ENCODE measurements around the gene VPS11. TPM values are rescaled to one million over a fixed set of nuclear protein-coding genes. Genes with fewer than 3 reads are reported as not detected.
"Not testable (repeated sequence)": the region's sequence is repeated elsewhere in the genome, so short reads cannot be mapped to it uniquely, and the experiment has no call there.

The VPS11 gene
- total RNA-seq, 1 experiment from 2014 or later = 18.6 TPM

DNA sequence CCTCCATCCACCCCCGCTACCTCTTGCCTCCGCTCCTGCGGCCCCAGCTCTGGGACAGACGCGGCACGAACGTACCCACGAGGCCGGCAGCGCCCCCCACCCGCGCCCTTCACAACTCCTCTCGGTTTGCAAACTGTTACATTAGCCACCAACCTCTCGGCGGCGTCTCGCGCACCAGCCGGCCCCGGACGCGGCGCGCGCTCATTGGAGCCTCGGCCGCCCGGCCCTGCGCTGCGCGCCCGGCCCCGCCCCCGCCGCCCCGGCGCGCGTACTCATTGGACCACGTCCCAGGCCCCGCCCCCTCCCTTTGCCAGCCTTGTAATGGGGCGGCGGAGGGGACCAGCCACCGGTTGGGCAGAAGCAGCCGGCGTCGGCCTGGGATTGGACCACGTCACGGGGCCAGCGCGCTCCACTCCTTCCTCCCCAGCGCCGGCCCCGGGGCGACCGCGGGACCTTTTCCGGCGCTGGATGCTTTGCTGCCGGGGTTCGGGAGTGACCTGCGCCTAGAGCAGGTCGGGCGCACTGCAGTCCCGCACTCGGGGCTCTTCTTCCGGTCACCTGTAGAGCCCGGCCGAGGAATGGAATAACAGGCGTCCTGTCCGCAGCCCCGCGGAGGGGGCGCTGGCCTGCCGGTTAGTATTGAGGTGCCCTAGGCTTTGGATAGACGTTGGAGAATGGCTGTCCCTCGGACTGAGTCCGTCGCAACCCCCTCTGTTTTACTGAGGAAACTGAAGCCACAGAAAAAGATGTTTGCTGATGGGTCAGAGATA is 10.4 kb upstream of the VPS11 start, which contains the start of gene HYOU1:
HYOU1 (minus strand) TSS at position 206 of the 770 bp plus-strand sequence. CDS start 1,045 bp downstream, outside the sequence.
- H3K27me3 ChIP-seq (ENCODE audit: insufficient read depth, low read length) = 0 out of 2 replicates have a peak, but pooled peaks cover 3% of the 10 kb centered on the region
- H3K4me2 ChIP-seq (ENCODE audit: insufficient read depth, insufficient read length, low read length) = peak within 1 kb of the TSS; percentile 77
- no peak within 1 kb of the TSS for H3K4ac ChIP-seq (ENCODE audit: low read depth, low read length)
- peak; percentile 99 for DNase-seq
- H2BK120ac ChIP-seq (ENCODE audit: low read depth, low read length, poor library complexity, severe bottlenecking) = no peak within 1 kb of the TSS
- H2BK5ac ChIP-seq (ENCODE audit: insufficient read length, low read length) = no peak within 1 kb of the TSS
- H2AFZ ChIP-seq (ENCODE audit: low read length) = no peak within 1 kb of the TSS
- peak within 1 kb of the TSS; percentile 86 for H3K9ac ChIP-seq (ENCODE audit: extremely low read depth, insufficient read length, low read length)
- peaks cover 13% of the 10 kb centered on the region for H3K79me1 ChIP-seq (ENCODE audit: insufficient read depth, low read depth, low read length, poor library complexity, severe bottlenecking)
- TF ChIP-seq, protein P1, sequence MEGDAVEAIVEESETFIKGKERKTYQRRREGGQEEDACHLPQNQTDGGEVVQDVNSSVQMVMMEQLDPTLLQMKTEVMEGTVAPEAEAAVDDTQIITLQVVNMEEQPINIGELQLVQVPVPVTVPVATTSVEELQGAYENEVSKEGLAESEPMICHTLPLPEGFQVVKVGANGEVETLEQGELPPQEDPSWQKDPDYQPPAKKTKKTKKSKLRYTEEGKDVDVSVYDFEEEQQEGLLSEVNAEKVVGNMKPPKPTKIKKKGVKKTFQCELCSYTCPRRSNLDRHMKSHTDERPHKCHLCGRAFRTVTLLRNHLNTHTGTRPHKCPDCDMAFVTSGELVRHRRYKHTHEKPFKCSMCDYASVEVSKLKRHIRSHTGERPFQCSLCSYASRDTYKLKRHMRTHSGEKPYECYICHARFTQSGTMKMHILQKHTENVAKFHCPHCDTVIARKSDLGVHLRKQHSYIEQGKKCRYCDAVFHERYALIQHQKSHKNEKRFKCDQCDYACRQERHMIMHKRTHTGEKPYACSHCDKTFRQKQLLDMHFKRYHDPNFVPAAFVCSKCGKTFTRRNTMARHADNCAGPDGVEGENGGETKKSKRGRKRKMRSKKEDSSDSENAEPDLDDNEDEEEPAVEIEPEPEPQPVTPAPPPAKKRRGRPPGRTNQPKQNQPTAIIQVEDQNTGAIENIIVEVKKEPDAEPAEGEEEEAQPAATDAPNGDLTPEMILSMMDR (conservative IDR thresholded peaks at IDR 0.05) = peak; percentile 51; the same call in 2 of the 3 replicates
- H3K14ac ChIP-seq (ENCODE audit: insufficient read depth, low read length) = peak within 1 kb of the TSS; percentile 87
- H2AK5ac ChIP-seq (ENCODE audit: insufficient read length, low read length) = no peak within 1 kb of the TSS
- peaks cover 13 to 22% of the 10 kb centered on the region in 2 experiments for H3K4me1 Mint-ChIP-seq
- no peak within 1 kb of the TSS for H2BK12ac ChIP-seq (ENCODE audit: insufficient read length, low read depth, low read length)
- peak within 1 kb of the TSS; percentile 29 for H3K27ac ChIP-seq (ENCODE audit: insufficient read length, low read depth, low read length)
- H4K20me1 ChIP-seq (ENCODE audit: control insufficient read depth, insufficient read depth, insufficient read length) = no peaks in the 10 kb centered on the region
- H2BK20ac ChIP-seq (ENCODE audit: low read depth, low read length, poor library complexity, severe bottlenecking) = no peak within 1 kb of the TSS
- no peaks in the 10 kb centered on the region for H3K9me3 ChIP-seq (ENCODE audit: control insufficient read depth, low read depth, low read length)
- no peaks in the 10 kb centered on the region; the same call in 1 of the 2 replicates for H3K4me1 ChIP-seq (ENCODE audit: insufficient read depth, low read length)
- no peaks in the 10 kb centered on the region for H3K27me3 Mint-ChIP-seq (ENCODE audit: low read depth)
- H3K36me3 Mint-ChIP-seq (ENCODE audit: insufficient read depth in 1 of 3, low read depth in 3 of 3) = peaks cover 43 to 46% (median 43%) of the 10 kb centered on the region in 3 experiments
- H4K91ac ChIP-seq (ENCODE audit: insufficient read length, low read depth, low read length) = no peak within 1 kb of the TSS
- peaks cover 6% of the 10 kb centered on the region for H3K23me2 ChIP-seq (ENCODE audit: insufficient read length, low read depth, low read length, poor library complexity, severe bottlenecking)
- no peak within 1 kb of the TSS for H4K8ac ChIP-seq (replicated peaks; ENCODE audit: insufficient read length, low read depth, low read length)
- no peak within 1 kb of the TSS for H3K56ac ChIP-seq (ENCODE audit: insufficient read length, low read depth, low read length)
- no peak within 1 kb of the TSS for H3K23ac ChIP-seq (ENCODE audit: insufficient read length, low read depth, low read length)
- WGBS (ENCODE audit: extremely low coverage, insufficient read length, low lambda C conversion rate) = no CpG with 5 or more reads among the region's 79 CpGs
- H3T11ph ChIP-seq (ENCODE audit: low read length) = no peak within 1 kb of the TSS
- H2BK15ac ChIP-seq (ENCODE audit: low read depth, low read length) = no peak within 1 kb of the TSS
- H3K18ac ChIP-seq (ENCODE audit: insufficient read length, low read depth, low read length) = peak within 1 kb of the TSS; percentile 92
- H3K4me3 Mint-ChIP-seq = peak within 1 kb of the TSS; percentile 95 to 99
- H3K9me3 Mint-ChIP-seq = peaks cover 0 to 2% of the 10 kb centered on the region in 2 experiments; a peak in 3 of 5 replicates
- H4K5ac ChIP-seq (ENCODE audit: insufficient read length, low read depth, low read length) = no peak within 1 kb of the TSS
- H3K27ac Mint-ChIP-seq = peak within 1 kb of the TSS; percentile 96 to 99 (median 99)
- H3K79me2 ChIP-seq (ENCODE audit: insufficient read depth, low read length) = peaks cover 10% of the 10 kb centered on the region

GRCh38 chr11:119059128-119059527 is 8.5 kb upstream of the VPS11 start:
- H3K9me3 ChIP-seq (ENCODE audit: control insufficient read depth, low read depth, low read length); H4K20me1 ChIP-seq (ENCODE audit: control insufficient read depth, insufficient read depth, insufficient read length): not testable (repeated sequence)
- H3K4me3 Mint-ChIP-seq = peak overlapping the region in 1 of 2 experiments; percentile 26; a peak in 1 of 5 replicates

More at GRCh38 chr11:119059128-119059527, 8.5 kb upstream of the VPS11 start:
- not testable (repeated sequence) for H3K14ac ChIP-seq (ENCODE audit: insufficient read depth, low read length); H3K27me3 ChIP-seq (ENCODE audit: insufficient read depth, low read length); H3K27ac ChIP-seq (ENCODE audit: insufficient read length, low read depth, low read length); H3K79me2 ChIP-seq (ENCODE audit: insufficient read depth, low read length); H3K18ac ChIP-seq (ENCODE audit: insufficient read length, low read depth, low read length); H3K4ac ChIP-seq (ENCODE audit: low read depth, low read length); H2BK20ac ChIP-seq (ENCODE audit: low read depth, low read length, poor library complexity, severe bottlenecking); H3K56ac ChIP-seq (ENCODE audit: insufficient read length, low read depth, low read length); H4K5ac ChIP-seq (ENCODE audit: insufficient read length, low read depth, low read length); H2AK5ac ChIP-seq (ENCODE audit: insufficient read length, low read length); H3K27ac Mint-ChIP-seq; H3K23me2 ChIP-seq (ENCODE audit: insufficient read length, low read depth, low read length, poor library complexity, severe bottlenecking); H3T11ph ChIP-seq (ENCODE audit: low read length); H2AFZ ChIP-seq (ENCODE audit: low read length); H2BK5ac ChIP-seq (ENCODE audit: insufficient read length, low read length); H4K91ac ChIP-seq (ENCODE audit: insufficient read length, low read depth, low read length); H2BK15ac ChIP-seq (ENCODE audit: low read depth, low read length); H3K4me1 ChIP-seq (ENCODE audit: insufficient read depth, low read length); H2BK120ac ChIP-seq (ENCODE audit: low read depth, low read length, poor library complexity, severe bottlenecking); H3K23ac ChIP-seq (ENCODE audit: insufficient read length, low read depth, low read length); H2BK12ac ChIP-seq (ENCODE audit: insufficient read length, low read depth, low read length); H4K8ac ChIP-seq (replicated peaks; ENCODE audit: insufficient read length, low read depth, low read length); H3K9me3 Mint-ChIP-seq; H3K27me3 Mint-ChIP-seq (ENCODE audit: low read depth); DNase-seq; H3K4me2 ChIP-seq (ENCODE audit: insufficient read depth, insufficient read length, low read length); H3K9ac ChIP-seq (ENCODE audit: extremely low read depth, insufficient read length, low read length)
- H3K4me1 Mint-ChIP-seq = peaks cover 13 to 22% of the 10 kb centered on the region in 2 experiments
- WGBS (ENCODE audit: extremely low coverage, insufficient read length, low lambda C conversion rate) = no CpG with 5 or more reads among the region's 35 CpGs
- peaks cover 23 to 28% (median 24%) of the 10 kb centered on the region in 3 experiments for H3K36me3 Mint-ChIP-seq (ENCODE audit: insufficient read depth in 1 of 3, low read depth in 3 of 3)
- H3K79me1 ChIP-seq (ENCODE audit: insufficient read depth, low read depth, low read length, poor library complexity, severe bottlenecking) = peaks cover 13% of the 10 kb centered on the region

All from H9 (cell line).